Skeletal muscle cell (primary cell): Measurements from ENCODE around the gene EIF2B1.

Experiments used
- DNase-seq: peaks from one replicate; pipeline ENCODE4 v3.0.0-alpha.2; 2010; ENCODE audit warnings: low read depth
- H3K4me3 ChIP-seq: 2 replicates; pipeline ENCODE4 v1.5.1; 2011; ENCODE audit warnings: low read depth, mild to moderate bottlenecking, control low read depth, low read length, moderate library complexity

The EIF2B1 gene

DNA sequence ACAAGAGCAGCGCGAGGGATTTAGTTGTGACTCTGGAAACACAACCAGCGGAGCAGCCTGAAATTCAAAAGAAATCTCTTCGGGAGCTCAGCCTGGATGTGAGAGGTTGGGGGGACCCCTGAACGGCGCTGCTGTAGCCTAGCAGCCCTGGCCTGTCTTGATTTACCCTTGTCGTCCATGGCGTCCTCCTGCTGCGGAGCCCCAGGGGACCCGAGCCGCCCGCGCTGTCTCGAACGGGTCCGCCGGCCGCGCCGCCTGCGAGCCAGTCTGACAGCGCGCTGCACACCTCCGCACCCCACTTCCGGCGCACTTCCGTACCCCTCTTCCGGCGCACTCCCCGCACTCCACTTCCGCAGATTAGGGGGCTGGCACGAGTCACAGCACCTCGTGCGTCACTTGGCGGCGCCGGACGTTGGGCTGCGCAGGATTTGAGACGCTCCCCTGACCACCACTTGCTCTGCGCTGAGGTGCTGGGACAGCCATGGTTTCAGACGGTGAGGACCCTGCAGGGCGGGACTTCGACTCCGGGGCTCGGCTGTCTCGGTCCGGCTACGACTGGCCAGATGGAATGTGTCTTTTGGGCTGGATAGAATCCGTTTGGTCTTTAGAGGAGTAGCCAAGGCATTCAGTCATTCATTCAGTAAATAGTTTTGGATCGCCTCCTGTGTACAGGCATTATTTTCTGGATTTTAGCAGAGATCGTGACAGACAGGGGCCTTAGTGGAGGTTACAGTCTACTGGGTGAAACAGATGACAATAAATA lies at the start of gene EIF2B1, which contains the start of gene GTF2H3:
EIF2B1 (minus strand) TSS at position 308 of the 763 bp plus-strand sequence; CDS start at position 179, 129 bp downstream.
GTF2H3 (plus strand) TSS at position 451 of the 763 bp plus-strand sequence; CDS start at position 482, 31 bp downstream.
- DNase-seq = peak; percentile 81
- peak within 1 kb of the TSS; percentile 99 for H3K4me3 ChIP-seq

DNA sequence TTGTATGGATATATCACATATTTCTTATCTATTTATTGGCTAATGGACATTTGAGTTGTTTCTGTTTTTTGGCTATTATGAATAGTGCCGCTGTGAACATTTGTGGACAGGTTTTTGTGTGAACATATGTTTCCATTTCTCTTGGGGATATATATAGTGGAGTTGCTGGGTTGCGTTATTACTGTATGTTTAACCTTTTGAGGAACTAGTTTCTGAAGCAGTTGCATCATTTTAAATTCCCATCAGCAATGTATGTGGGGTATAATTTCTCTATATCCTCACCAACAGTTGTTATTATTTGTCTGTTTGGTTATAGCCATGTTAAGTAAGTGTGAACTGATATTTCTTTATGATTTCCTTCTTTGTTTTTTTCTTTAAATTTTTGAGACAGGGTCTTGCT lies 48.1 kb upstream of the EIF2B1 start:
- H3K4me3 ChIP-seq = no peak overlapping the region
- DNase-seq = no peak

DNA sequence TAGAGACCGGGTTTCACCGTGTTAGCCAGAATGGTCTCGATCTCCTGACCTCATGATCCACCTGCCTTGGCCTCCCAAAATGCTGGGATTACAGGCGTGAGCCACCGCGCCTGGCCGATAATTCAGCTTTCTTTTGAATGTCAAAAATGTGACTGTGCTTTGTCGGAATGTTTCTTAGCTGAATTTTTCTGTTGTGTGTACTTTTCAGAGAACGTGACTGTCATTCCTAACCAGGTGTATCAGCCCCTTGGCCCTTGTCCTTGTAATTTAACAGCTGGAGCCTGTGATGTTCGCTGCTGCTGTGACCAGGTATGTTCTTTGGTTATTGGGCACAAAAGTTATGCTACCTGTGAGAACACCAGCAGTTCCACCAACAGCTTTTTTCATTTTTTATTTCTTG lies 45.5 kb upstream of the EIF2B1 start:
- no peak for DNase-seq
- no peak overlapping the region for H3K4me3 ChIP-seq

DNA sequence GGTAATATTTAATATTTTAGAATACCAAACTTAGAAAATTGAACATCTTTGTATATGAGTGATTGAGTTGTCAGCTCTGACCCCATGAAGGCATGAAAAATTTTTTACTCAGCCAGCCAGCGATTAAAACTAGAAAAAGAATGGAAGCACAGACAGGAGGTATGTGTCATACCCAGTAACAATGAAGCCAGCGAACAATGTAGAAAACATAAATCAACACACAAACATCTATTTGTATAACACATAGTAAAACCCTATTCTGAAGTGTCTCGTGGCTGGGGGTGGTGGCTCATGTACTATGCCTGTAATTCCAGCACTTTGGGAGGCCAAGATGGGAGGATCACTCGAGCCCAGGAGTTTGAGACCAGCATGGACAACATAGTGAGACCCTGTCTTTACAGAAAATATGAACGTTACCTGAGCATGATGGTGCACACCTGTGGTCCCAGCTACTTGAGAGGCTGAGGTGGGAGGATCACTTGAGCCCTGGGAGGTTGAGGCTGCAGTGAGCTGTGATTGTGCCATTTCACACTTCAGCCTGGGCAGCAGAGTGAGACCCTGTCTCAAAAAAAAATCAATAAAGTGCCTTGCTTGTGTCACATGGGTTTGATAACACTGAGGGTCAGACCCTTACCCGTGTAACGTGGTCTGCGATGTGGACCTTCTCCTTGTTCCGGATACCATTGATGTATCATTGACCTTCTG lies 43.3 kb upstream of the EIF2B1 start:
- DNase-seq = no peak
- no peak overlapping the region for H3K4me3 ChIP-seq

DNA sequence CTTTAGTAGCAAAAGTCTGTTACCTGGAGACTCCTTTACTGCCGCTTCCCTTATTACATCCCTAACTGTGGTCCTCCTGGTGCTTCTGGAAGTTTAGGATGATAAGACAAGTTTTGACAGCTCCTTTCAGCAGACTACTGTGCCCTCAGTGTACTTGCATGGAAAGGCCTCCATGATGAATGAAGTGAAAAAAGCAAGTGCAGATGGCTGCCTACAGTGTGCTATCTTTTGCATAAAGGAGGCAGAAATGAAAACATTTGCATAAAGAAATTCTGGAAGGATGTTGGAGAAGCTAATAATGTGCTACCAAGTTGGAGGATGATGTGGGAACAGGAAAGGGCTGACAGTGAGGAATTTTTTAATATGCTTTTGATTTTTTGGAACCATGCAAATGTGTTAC lies 42.0 kb upstream of the EIF2B1 start:
- no peak for DNase-seq
- H3K4me3 ChIP-seq = no peak overlapping the region

DNA sequence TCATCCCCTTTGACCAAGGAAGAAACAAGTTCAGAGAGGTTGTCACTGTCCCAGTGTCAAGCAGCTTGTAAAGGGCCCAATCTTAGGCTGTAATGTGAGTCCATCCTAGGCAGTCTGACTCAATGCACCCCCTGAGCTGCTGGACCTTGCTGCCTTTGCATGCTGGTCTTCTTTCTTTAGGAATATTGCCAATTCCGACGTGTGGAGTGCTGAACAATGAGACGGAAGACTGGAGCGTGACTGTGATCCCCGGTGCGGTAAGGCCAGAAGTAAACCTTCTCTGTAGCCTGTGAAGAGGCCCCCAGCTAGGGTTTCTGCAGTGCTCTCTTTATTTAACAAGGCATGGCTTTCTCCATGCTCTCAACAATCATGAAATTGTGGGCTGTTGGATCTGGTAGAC lies 38.4 kb upstream of the EIF2B1 start:
- H3K4me3 ChIP-seq = peak overlapping the region; percentile 92
- peak; percentile 3 for DNase-seq

DNA sequence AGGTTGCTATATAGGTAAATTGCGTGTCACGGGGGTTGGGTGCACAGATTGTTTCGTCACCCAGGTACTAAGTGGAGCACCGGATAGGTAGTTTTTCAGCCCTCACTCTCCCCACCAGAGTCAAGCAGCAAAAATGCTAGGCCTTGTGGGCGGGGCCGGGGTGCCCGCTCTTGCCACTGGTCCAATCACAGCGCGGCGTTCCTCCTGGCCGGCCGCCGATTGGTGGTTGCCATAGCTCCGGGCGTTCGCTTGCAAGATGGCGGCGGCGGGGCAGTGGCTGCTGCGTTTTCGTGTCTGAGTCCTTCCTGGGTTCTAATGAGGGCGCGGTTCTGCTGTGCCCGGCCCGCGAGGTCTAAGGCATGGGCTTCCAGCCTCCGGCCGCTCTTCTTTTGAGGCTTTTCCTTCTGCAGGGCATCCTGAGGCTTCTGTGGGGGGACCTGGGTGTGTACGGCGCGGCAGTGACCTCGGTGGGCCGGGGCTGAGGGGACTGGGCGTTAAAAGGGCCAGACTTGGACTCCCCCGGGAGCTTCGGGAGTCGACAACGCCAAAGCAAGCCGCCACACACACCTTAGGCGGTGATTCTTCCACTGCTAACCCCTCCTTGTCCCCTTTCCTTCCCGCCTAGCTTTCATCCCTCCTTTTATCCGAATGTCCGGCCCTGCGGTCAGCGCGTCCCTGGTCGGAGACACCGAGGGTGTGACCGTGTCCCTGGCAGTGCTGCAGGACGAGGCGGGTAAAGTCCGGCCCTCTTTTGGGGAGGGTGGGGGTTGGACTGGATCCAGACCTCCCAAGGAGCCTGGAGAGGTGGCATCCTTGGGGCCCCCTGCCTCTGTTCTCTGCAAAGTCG lies 37.6 kb upstream of the EIF2B1 start, which contains the start of gene TCTN2:
TCTN2 (plus strand) TSS at position 232 of the 847 bp plus-strand sequence; CDS start at position 360, 128 bp downstream.
- H3K4me3 ChIP-seq = peak within 1 kb of the TSS; percentile 92
- DNase-seq = peak; percentile 67

DNA sequence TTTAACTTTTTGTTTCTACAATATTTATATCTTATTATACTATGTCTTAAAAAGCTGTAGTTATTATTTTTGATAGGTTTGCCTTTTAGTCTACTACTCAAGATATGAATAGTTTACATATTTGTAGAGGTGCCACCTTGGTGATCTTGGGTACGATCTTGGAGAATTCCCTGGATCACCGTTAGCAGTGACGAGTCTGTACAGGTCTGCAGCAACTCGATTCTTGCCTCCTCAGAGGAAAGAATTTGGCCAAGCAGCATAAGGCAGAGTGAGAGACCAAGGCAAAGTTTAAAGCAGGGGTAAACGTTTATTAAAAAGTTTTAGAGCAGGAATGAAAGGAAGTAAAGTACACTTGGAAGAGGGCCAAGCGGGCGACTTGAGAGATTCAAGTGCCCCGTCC lies 34.3 kb upstream of the EIF2B1 start:
- H3K4me3 ChIP-seq = no peak overlapping the region
- DNase-seq = no peak

DNA sequence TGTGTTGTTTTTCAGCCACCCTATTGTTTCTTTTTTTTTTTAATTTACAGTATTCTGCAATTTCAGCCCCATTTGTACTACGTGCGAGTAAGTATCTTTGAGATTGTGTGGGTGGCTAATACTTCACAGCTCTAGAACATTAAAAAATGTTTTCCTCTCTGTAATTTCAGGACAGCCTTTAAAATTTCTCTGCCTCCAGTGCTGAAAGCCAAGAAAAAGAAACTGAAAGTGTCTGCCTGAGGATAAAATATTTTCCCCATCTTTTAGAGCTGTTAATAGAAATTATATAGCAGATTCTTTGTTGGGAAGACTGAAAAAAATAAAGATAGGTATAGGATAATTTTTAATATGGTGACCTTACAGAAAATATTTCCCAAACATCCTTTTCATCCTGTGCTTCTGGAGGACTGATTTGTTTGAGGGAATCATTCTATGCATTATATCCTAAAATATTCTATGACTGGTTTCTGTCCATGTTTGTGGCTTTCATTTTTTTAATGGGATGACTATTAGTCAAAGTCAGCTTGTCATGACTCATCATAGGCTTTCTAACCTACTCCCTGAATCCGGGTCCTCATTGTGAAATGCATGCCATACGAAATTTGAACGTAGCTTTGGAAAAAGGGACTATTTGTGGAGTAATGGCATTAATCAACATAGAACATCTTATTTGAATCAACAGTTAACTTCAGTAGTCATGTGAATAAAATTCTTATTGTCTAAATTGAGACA lies 26.7 kb upstream of the EIF2B1 start:
- H3K4me3 ChIP-seq = no peak overlapping the region
- peak; percentile 65 for DNase-seq

DNA sequence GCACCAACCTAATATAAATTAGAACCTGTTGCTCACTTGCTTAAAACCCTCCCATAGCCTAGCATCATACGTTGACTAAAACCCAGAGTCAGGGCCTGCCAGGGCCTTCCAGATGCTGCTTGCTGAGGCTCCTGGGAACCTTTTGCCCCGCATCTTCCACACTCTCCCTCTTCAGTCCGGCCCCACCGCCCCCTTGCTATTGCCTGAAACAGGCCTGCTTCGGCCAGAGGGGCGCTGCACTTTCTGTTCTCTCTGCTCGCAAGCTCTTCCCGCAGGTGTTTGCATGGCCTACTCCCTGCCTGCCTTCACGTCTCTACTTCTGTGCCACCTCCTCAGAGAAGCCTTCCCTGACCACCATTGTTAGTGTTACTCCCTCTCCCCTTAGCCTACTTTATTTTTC lies 23.7 kb upstream of the EIF2B1 start:
- no peak for DNase-seq
- no peak overlapping the region for H3K4me3 ChIP-seq

DNA sequence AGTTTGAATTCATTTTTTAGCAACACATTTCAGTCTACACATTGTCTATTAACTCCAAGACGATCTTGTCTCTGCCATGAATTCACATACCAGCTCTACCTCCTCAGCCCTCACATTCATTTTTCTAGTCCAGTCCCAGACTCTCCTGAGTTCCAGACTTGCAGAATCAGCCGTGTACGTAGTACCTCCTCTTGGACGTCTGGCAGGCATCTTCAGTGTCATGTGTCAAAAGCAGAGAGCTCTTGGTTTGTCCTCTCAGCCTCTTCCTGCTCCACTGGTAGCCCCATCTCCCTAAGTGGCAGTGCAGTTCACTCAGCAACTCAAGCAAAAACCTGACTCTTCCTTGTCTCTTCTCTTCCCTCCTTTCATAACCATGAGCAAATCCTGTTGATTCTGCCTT lies 22.9 kb upstream of the EIF2B1 start:
- no peak for DNase-seq
- no peak overlapping the region for H3K4me3 ChIP-seq

DNA sequence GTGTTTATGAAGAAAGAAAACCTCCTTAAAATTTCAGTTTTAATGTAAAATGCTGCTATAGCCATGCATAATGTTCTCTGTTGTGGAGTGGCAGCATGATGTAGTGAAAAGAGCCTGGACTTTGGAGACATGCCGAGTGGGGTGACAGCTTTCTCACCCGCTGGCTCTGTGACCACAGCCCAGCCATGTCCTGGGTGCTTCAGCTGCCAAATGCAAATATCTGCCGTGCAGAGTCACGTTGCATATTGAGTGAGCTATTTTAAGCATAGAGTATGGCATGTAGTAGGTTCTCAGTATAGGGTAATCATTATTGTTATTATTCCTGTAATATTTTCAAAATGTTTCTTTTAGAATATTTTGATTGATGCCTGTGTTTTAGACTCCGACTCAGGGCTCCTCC lies 21.9 kb upstream of the EIF2B1 start:
- no peak overlapping the region for H3K4me3 ChIP-seq
- DNase-seq = no peak

DNA sequence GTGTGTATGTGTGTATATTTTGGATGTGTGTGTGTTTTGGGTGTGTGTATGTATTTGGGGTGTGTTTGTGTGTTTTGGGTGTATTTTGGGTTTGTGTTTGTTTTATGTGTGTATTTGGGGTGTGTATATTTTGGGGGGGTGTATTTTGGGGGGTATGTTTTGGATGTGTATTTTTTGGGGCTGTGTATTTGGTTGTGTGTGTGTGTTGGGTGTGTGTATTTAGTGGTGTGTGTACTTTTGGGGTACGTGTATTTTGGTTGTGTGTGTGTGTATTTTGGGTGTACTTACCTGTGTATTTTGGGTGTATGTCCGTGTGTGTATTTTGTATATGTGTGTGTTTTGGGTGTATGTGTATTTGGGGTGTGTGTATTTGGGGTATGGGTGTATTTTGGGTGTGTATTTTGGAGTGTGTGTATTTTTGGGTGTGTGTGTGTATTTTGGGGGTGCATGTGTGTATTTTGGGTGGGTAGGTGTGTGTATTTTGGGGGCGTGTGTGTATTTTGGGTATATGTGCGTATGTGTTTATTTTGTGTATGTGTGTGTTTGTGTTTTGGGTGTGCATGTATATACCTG lies 20.7 kb upstream of the EIF2B1 start:
- no peak overlapping the region for H3K4me3 ChIP-seq
- DNase-seq = no peak

DNA sequence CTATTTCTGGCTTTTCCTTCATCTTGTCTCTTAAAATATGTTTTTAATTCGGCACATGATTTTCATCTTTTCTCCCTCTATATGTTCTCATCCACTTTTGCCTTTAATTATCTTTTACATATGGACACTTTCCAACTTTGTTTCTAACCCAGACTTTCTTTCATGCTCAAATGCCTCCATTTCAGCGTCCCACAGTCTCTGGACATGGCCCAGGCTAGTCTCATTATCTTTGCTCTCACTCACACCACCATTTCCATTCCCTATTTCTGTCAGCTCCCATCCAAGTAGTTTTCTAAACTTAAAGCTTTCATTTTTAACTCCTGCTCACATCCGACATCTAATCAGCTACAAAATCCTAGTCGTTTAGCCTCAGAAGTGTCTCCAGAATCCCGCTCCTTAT lies 14.9 kb upstream of the EIF2B1 start:
- no peak for DNase-seq
- H3K4me3 ChIP-seq = no peak overlapping the region

DNA sequence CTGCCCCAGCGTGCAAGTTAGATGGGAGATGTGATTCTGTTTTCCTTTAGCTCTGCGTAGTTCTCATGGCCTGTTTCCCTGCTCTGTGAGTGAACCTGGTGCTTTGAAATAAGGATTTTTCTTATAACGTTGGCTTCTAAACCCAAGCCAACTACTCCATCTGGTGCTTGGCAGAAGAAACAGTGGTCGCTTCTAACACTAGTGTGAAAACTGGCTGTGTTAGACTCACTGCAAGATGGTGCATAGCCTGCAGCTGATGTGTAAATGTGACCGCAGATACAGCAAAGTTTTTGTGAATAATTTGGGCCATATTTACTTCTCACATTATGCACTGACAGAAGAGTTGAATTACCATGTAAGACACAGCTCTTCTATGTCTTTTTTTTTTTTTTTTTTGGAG lies 12.4 kb upstream of the EIF2B1 start:
- no peak overlapping the region for H3K4me3 ChIP-seq
- DNase-seq = no peak

DNA sequence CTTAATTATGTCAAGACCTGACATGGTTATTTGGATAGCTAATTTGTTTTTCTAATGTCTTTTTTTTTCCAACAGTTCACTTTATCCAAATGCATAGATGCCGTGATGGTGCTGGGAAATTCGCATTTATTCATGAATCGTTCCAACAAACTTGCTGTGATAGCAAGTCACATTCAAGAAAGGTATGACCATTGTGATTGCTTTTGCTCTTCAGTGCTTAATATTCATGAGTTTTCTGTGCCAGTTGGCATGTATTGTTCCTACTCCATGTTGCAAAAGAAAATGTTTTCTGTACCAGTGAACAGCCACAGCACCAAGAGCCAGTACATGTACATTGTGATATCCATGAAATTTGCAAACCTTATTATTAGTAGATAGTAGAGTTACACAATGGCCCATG lies 11.9 kb upstream of the EIF2B1 start:
- H3K4me3 ChIP-seq = no peak overlapping the region
- no peak for DNase-seq

DNA sequence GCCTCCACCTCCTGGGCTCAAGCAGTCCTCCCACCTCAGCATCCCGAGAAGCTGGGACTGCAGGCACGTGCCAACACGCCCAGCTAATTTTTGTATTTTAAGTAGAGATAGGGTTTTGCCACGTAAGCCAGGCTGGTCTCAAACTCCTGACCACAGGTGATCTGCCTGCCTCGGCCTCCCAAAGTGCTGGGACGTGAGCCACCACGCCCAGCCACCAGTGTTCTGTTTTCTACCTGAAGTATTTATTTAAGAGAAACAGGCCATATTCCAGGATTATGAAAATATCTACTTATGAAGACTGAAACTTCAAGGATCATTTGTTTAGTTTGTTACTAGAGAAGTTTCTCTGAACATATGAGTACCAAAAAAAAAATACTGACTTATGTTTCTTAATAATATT lies 10.4 kb upstream of the EIF2B1 start:
- H3K4me3 ChIP-seq = no peak overlapping the region
- DNase-seq = no peak

DNA sequence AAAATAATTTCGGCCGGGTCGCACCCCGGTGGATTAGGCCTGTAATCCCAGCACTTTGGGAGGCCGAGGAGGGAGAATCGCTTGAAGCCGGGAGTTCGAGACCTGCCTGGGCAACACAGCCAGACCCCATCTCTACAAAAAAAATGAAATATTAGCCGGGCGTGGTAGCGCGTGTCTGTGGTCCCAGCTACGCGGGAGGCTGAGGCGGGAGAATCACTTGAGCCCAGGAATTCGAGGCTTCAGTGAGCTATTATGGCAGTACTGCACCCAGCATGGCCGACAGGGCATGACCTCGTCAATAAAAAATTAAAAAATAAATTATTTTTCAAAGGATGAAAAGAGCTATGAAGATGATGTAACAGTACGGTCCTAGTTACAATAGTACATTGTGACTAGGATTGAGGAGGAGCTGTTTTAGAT lies 666 bp upstream of the EIF2B1 start:
- peak overlapping the region; percentile 99 for H3K4me3 ChIP-seq
- no peak for DNase-seq
